ENCODE data around the gene MYBBP1A.

- no peak for TF ChIP-seq POLR2A (IDR thresholded peaks at IDR 0.05; ENCODE audit: low read depth, low read length)
- no peak for TF ChIP-seq POLR2AphosphoS5 (IDR thresholded peaks at IDR 0.05; ENCODE audit: low read depth, low read length)
- TF ChIP-seq TAF1 (IDR thresholded peaks at IDR 0.05; ENCODE audit: low read depth, low read length), result no peak
- TF ChIP-seq SPI1 (IDR thresholded peaks at IDR 0.05; ENCODE audit: low read depth, low read length), result no peak
- TF ChIP-seq PAX5 (IDR thresholded peaks at IDR 0.05; ENCODE audit: insufficient read depth, low read length, severe bottlenecking), result no peak
- TF ChIP-seq POU2F2 (IDR thresholded peaks at IDR 0.05; ENCODE audit: low read depth, low read length), result no peak
Measured at GRCh38 chr17:4601326-4601725, 46.1 kb upstream of the MYBBP1A start.
